ENCODE measurements around the gene BCAS3.

- TF ChIP-seq CTCF (IDR thresholded peaks at IDR 0.05; ENCODE audit: low read depth, low read length, poor library complexity, severe bottlenecking): no peak
- TF ChIP-seq EZH2phosphoT487 (IDR thresholded peaks at IDR 0.05; ENCODE audit: borderline replicate concordance, low read length): no peak
Measured at GRCh38 chr17:61371179-61371578, 693.5 kb downstream of the BCAS3 start.

All from DOHH2 (cell line).